Fibroblast of peridontal ligament (primary cell): ENCODE measurements around the gene MATN4.

Source experiments
- DNase-seq: peaks from one replicate; pipeline ENCODE4 v3.0.0-alpha.2; 2010; ENCODE audit errors: extremely low read depth

MATN4 gene

GRCh38 chr20:45248609-45249008 is 59.5 kb downstream of the MATN4 start:
- no peak for DNase-seq

- DNase-seq = no peak
These were observed 60.2 kb downstream of the MATN4 start for GRCh38 chr20:45247865-45248264.

- DNase-seq = no peak
These were observed 62.0 kb downstream of the MATN4 start for GRCh38 chr20:45246109-45246508.
